Thyroid gland (tissue), 4 donors: Measurements from ENCODE around the gene HEPHL1.

Experiments
- POLR2A ChIP-seq, 2 donors: fragments of 450-650 bp; IDR thresholded peaks; one replicate each; pipeline ENCODE4 v1.6.1; 2017; ENCODE audit warnings: antibody characterized with exemption in 2 of 2, mild to moderate bottlenecking in 2 of 2, moderate library complexity in 1 of 2
- TF ChIP-seq, protein P1 (sequence below), 6 experiments: fragments of 200-600 bp in 3 of 6; fragments of 450-650 bp in 3 of 6; sonication (generic) in 3 of 6; IDR thresholded peaks; one replicate each; pipeline ENCODE4 v1.5.1; 2016 to 2019; ENCODE audit warnings: antibody characterized with exemption in 6 of 6, mild to moderate bottlenecking in 2 of 6, inconsistent platforms in 1 of 6, moderate library complexity in 1 of 6

DNA sequence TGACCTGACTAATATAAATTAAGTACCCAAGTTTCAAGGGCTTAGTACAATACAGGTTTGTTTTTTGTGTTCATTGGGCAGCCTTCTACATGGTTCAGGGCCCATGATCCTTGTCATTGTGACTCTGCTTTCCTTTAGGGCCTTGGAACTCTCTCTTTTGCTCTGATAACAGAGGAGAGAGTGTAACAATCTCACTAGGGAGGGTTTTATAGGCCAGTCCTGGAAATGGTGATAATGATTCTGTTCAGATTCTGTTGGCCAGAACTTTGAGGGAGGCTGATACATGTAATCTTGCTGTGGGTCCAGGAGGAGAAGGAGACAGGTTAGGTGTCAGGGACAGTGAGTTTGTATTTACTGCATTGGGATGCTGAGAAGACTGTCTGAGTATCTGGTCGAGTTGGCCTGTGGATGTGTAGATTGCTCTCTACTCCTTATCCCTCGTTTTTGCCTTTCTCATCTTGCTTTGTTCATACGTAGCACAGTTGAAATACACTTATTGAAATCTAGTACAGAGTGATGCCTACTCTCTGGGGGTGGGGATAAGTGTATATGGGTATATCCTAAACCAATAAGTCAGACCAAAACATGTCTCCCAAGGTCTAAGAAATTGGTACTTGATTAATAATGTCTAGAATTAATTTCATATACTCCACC lies 37.5 kb upstream of the HEPHL1 start:
- TF ChIP-seq, protein P1, sequence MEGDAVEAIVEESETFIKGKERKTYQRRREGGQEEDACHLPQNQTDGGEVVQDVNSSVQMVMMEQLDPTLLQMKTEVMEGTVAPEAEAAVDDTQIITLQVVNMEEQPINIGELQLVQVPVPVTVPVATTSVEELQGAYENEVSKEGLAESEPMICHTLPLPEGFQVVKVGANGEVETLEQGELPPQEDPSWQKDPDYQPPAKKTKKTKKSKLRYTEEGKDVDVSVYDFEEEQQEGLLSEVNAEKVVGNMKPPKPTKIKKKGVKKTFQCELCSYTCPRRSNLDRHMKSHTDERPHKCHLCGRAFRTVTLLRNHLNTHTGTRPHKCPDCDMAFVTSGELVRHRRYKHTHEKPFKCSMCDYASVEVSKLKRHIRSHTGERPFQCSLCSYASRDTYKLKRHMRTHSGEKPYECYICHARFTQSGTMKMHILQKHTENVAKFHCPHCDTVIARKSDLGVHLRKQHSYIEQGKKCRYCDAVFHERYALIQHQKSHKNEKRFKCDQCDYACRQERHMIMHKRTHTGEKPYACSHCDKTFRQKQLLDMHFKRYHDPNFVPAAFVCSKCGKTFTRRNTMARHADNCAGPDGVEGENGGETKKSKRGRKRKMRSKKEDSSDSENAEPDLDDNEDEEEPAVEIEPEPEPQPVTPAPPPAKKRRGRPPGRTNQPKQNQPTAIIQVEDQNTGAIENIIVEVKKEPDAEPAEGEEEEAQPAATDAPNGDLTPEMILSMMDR (IDR thresholded peaks at IDR 0.05) = no peak
- no peak for TF ChIP-seq POLR2A (IDR thresholded peaks at IDR 0.05)
